IMR-90 (cell line): ENCODE results near the gene PPIL3. TPM values are rescaled to one million over a fixed set of nuclear protein-coding genes. Genes with fewer than 3 reads are reported as not detected.

Experiments
- ATAC-seq: fragments of 200-7000 bp; cut with Tn5 transposase; 2 replicates; pipeline ENCODE4 v1.9.1; 2020; ENCODE audit warnings: low read depth, mild to moderate bottlenecking, moderate library complexity
- BruUV-seq: library from RNA; stranded (reverse); fragments of 400-500 nt; replicated peaks from 2 replicates; lab custom pipeline; 2021; lab: Mats Ljungman, UMichigan
- CTCF ChIA-PET: fragments of 300-600 bp; formaldehyde crosslinking; extraction: SDS; loops from one replicate; lab custom pipeline; 2021; ENCODE audit warnings: antibody characterized with exemption; lab: Yijun Ruan, JAX
- POLR2A ChIA-PET: fragments of 300-600 bp; sonication (Branson Sonifier 250); formaldehyde crosslinking; loops from one replicate; lab custom pipeline; 2022; ENCODE audit warnings: antibody characterized with exemption; ENCODE audit not compliant: unreplicated experiment; lab: Charles Lee
- DNase-seq: peaks from one replicate; pipeline ENCODE4 v3.0.0; 2013
- H2AFZ ChIP-seq: replicated peaks from 2 replicates; pipeline ENCODE3; 2013; ENCODE audit warnings: low read length, mild to moderate bottlenecking; ENCODE audit not compliant: poor library complexity
- H2AK5ac ChIP-seq: 2 replicates; pipeline ENCODE4 v1.6.1; 2013; ENCODE audit warnings: low read depth, low read length, inconsistent platforms
- H2AK9ac ChIP-seq: replicated peaks from 2 replicates; pipeline ENCODE3; 2013; ENCODE audit warnings: mild to moderate bottlenecking, low read depth, low read length, moderate library complexity; ENCODE audit not compliant: poor library complexity
- H2BK120ac ChIP-seq: 2 replicates; pipeline ENCODE4 v1.6.1; 2013; ENCODE audit warnings: low read depth, low read length, inconsistent platforms
- H2BK15ac ChIP-seq: 3 replicates; pipeline ENCODE4 v1.6.1; 2013; ENCODE audit warnings: low read depth, low read length, inconsistent platforms
- H2BK20ac ChIP-seq: 2 replicates; pipeline ENCODE4 v1.6.1; 2013; ENCODE audit warnings: low read depth, mild to moderate bottlenecking, inconsistent platforms, low read length, moderate library complexity
- H2BK5ac ChIP-seq: 2 replicates; pipeline ENCODE4 v1.6.1; 2013; ENCODE audit warnings: mild to moderate bottlenecking, low read depth, low read length, inconsistent platforms; ENCODE audit not compliant: poor library complexity, severe bottlenecking
- H3K14ac ChIP-seq: replicated peaks from 2 replicates; pipeline ENCODE4 v1.6.1; 2013; ENCODE audit warnings: low read depth, low read length, inconsistent platforms
- H3K18ac ChIP-seq: 2 replicates; pipeline ENCODE4 v1.6.1; 2013; ENCODE audit warnings: low read depth, low read length, control low read depth
- H3K23ac ChIP-seq: 2 replicates; pipeline ENCODE4 v1.6.1; 2013; ENCODE audit warnings: low read depth, low read length, inconsistent platforms
- H3K27ac ChIP-seq: 2 replicates; pipeline ENCODE4 v1.5.1; 2013; ENCODE audit warnings: mild to moderate bottlenecking, control low read depth, low read length; ENCODE audit not compliant: insufficient read depth
- H3K27me3 ChIP-seq: 2 replicates; pipeline ENCODE4 v1.6.1; 2013; ENCODE audit warnings: low read length; ENCODE audit not compliant: control insufficient read depth, insufficient read depth
- H3K36me3 ChIP-seq: 2 replicates; pipeline ENCODE4 v1.6.1; 2013; ENCODE audit warnings: low read length, mixed read lengths; ENCODE audit not compliant: control insufficient read depth, insufficient read depth
- H3K4ac ChIP-seq: 2 replicates; pipeline ENCODE4 v1.6.1; 2013; ENCODE audit warnings: low read depth, low read length, inconsistent platforms
- H3K4me1 ChIP-seq: 2 replicates; pipeline ENCODE4 v1.6.1; 2013; ENCODE audit warnings: low read length, mixed read lengths; ENCODE audit not compliant: control insufficient read depth, insufficient read depth
- H3K4me2 ChIP-seq: 2 replicates; pipeline ENCODE4 v1.6.1; 2013; ENCODE audit warnings: low read depth, mild to moderate bottlenecking, control low read depth, low read length, moderate library complexity
- H3K4me3 ChIP-seq: 2 replicates; pipeline ENCODE4 v1.5.1; 2013; ENCODE audit warnings: low read depth, mild to moderate bottlenecking, control low read depth, low read length, moderate library complexity; ENCODE audit not compliant: insufficient read depth
- H3K56ac ChIP-seq: 2 replicates; pipeline ENCODE4 v1.6.1; 2013; ENCODE audit warnings: low read length, inconsistent platforms; ENCODE audit not compliant: insufficient read depth; ENCODE audit errors: extremely low read depth
- H3K79me1 ChIP-seq, 2 experiments: 2 replicates each; pipeline ENCODE4 v1.6.1; 2013; ENCODE audit warnings: low read length in 2 of 2, inconsistent platforms in 1 of 2, low read depth in 1 of 2
- H3K9ac ChIP-seq: 2 replicates; pipeline ENCODE4 v1.6.1; 2013; ENCODE audit warnings: low read depth, low read length, control low read depth
- H3K9me1 ChIP-seq: 2 replicates; pipeline ENCODE4 v1.6.1; 2013; ENCODE audit warnings: low read length, inconsistent platforms; ENCODE audit not compliant: insufficient read depth
- H3K9me3 ChIP-seq: 2 replicates; pipeline ENCODE4 v1.6.1; 2013; ENCODE audit warnings: low read length; ENCODE audit not compliant: control insufficient read depth, insufficient read depth
- H4K20me1 ChIP-seq: 2 replicates; pipeline ENCODE4 v1.6.1; 2013; ENCODE audit warnings: low read length, inconsistent platforms; ENCODE audit not compliant: insufficient read depth
- H4K5ac ChIP-seq: 2 replicates; pipeline ENCODE4 v1.6.1; 2013; ENCODE audit warnings: mild to moderate bottlenecking, low read depth, low read length, control low read depth
- H4K8ac ChIP-seq, 2 experiments: 2 replicates each; pipeline ENCODE4 v1.6.1; 2013; ENCODE audit warnings: low read depth in 2 of 2, low read length in 2 of 2, control low read depth in 1 of 2, inconsistent platforms in 1 of 2
- H4K91ac ChIP-seq: 2 replicates; pipeline ENCODE4 v1.6.1; 2013; ENCODE audit warnings: low read depth, low read length, inconsistent platforms; ENCODE audit not compliant: insufficient read depth
- CEBPB ChIP-seq: IDR thresholded peaks from 2 replicates; pipeline ENCODE4 v1.6.1; 2012; ENCODE audit warnings: low read depth, low read length, improper control_type of control experiment
- CTCF ChIP-seq: conservative IDR thresholded peaks from 2 replicates; pipeline ENCODE4 v1.5.1; 2012; ENCODE audit warnings: mild to moderate bottlenecking, low read depth, low read length, improper control_type of control experiment
- FOS ChIP-seq: fragments of 150-350 bp; IDR thresholded peaks from 2 replicates; pipeline ENCODE4 v1.6.1; 2016; ENCODE audit warnings: low read depth, low read length
- MAFK ChIP-seq: IDR thresholded peaks from 2 replicates; pipeline ENCODE4 v1.6.1; 2012; ENCODE audit warnings: low read depth, low read length, improper control_type of control experiment
- MAZ ChIP-seq: IDR thresholded peaks from 2 replicates; pipeline ENCODE4 v1.6.1; 2012; ENCODE audit warnings: low read depth, mild to moderate bottlenecking, low read length, improper control_type of control experiment, moderate library complexity, borderline replicate concordance
- NFE2L2 ChIP-seq: fragments of 150-350 bp; IDR thresholded peaks from 2 replicates; pipeline ENCODE4 v1.6.1; 2016; ENCODE audit warnings: low read depth, mild to moderate bottlenecking, low read length
- WGBS, 2 experiments: methylation state at CpG; one replicate each; pipeline versions ENCODE4 v1.1.5 to v1.1.7; 2013; ENCODE audit warnings: missing lambda C conversion rate in 2 of 2; ENCODE audit not compliant: insufficient read length in 1 of 2; ENCODE audit errors: extremely low coverage in 2 of 2; 5-methylcytosine and 5-hydroxymethylcytosine counted together
- dilution Hi-C: fragments of 300-500 bp; cut with HindIII; formaldehyde crosslinking; loops from one replicate; pipeline ENCODE4 v1.14.3; 2018; ENCODE audit warnings: low sequenced_read_pairs; ENCODE audit not compliant: unreplicated experiment
- in situ Hi-C: fragments of 300-500 bp; cut with MboI; formaldehyde crosslinking; loops from 3 replicates; pipeline ENCODE4 v1.14.3; 2019; ENCODE audit warnings: low sequenced_read_pairs, inconsistent platforms, mixed read lengths
- intact Hi-C: fragments of 100-400 bp; cut with micrococcal nuclease; formaldehyde crosslinking; loops from 2 replicates; pipeline ENCODE4 v1.10.0; 2022
- polyA plus RNA-seq, 3 experiments: library from polyadenylated mRNA; depleted of rRNA; stranded (reverse); fragments of >200 nt; gene quantifications; 2 replicates each; pipeline ENCODE4 v1.2.3, GENCODE V29; 2012; ENCODE audit warnings: low replicate concordance in 1 of 3
- total RNA-seq: library from RNA; depleted of rRNA; stranded (reverse); fragments of >200 nt; gene quantifications from 2 replicates; pipeline ENCODE4 v1.2.3, GENCODE V29; 2012

PPIL3 gene
- total and polyA plus RNA-seq, 2 of the 4 experiments (the other 2 are of a cell fraction): 35.1 to 47.9 TPM

GRCh38 chr2:200878289-200878880, 10.5 kb downstream of the PPIL3 start:
- Histone ChIP-seq H3K56ac (no peak overlapping the region), H2BK120ac (no peak overlapping the region), H4K5ac (no peak overlapping the region), H3K27me3 (no peaks in the 10 kb centered on the region), H3K4me2 (no peak overlapping the region), H3K4me1 (no peaks in the 10 kb centered on the region), H3K36me3 (peaks cover 23% of the 10 kb centered on the region), H3K23ac (no peak overlapping the region), H4K20me1 (no peaks in the 10 kb centered on the region), H4K8ac (no peak overlapping the region), H2BK5ac (no peak overlapping the region), H3K9me1 (no peaks in the 10 kb centered on the region), H3K18ac (no peak overlapping the region), H2BK20ac (no peak overlapping the region), H3K4ac (no peak overlapping the region), H3K27ac (no peak overlapping the region), H2AFZ (no peak overlapping the region), H3K4me3 (no peak overlapping the region), H3K9me3 (no peaks in the 10 kb centered on the region), H2AK9ac (no peak overlapping the region), H3K14ac (no peak overlapping the region), H4K91ac (no peak overlapping the region), H3K9ac (no peak overlapping the region), H2BK15ac (no peak overlapping the region), H3K79me1 (peaks cover under 1 to 4% of the 10 kb centered on the region in 2 experiments; a peak in 1 of 4 replicates), H2AK5ac (no peak overlapping the region)
- dilution Hi-C loops (no loop called here), intact Hi-C loops (no loop called here), in situ Hi-C loops (no loop called here)
- ATAC-seq: no peak
- TF ChIP-seq CEBPB (no peak), MAZ (no peak), MAFK (no peak), FOS (no peak), CTCF (no peak), NFE2L2 (no peak)
- DNase-seq: no peak
- WGBS, 2 experiments: no CpG with 5 or more reads among the region's 2 CpGs
- CTCF ChIA-PET: no interaction called here
- POLR2A ChIA-PET: no interaction called here
- BruUV-seq: no TSS peak
